Endothelial cell of umbilical vein (primary cell): ENCODE results near the gene TMEM184C. TPM values are rescaled to one million over a fixed set of nuclear protein-coding genes. Genes with fewer than 3 reads are reported as not detected.

Experiments
- BruUV-seq: library from RNA; stranded (reverse); fragments of 400-500 nt; replicated peaks from 2 replicates; lab custom pipeline; 2021; lab: Mats Ljungman, UMichigan
- CTCF ChIA-PET: fragments of 300-600, 350-600 bp; sonication (Branson Sonifier 250); formaldehyde crosslinking; loops from one replicate; lab custom pipeline; 2021; ENCODE audit warnings: antibody characterized with exemption, inconsistent platforms; lab: Charles Lee
- POLR2A ChIA-PET: fragments of 300-600, 350-600 bp; sonication (Branson Sonifier 250); formaldehyde crosslinking; loops from one replicate; lab custom pipeline; 2021; ENCODE audit warnings: antibody characterized with exemption, inconsistent platforms; lab: Charles Lee
- DNase-seq: peaks from one replicate; pipeline ENCODE4 v3.0.0-alpha.2; 2011; ENCODE audit warnings: low read depth, low spot score
- FAIRE-seq: peaks from 2 replicates; lab custom pipeline; 2011; peaks lifted over from hg19 to GRCh38; lab: Jason Lieb, UNC
- H2AFZ ChIP-seq: 2 replicates; pipeline ENCODE4 v1.6.0; 2012; ENCODE audit warnings: low read depth, low read length, control low read depth, inconsistent platforms
- H3K27ac ChIP-seq: 2 replicates; pipeline ENCODE4 v1.5.1; 2011; ENCODE audit warnings: low read depth, mild to moderate bottlenecking, control low read depth, low read length, moderate library complexity; ENCODE audit not compliant: insufficient read depth
- H3K27me3 ChIP-seq, 2 experiments: 2 replicates each; pipeline versions ENCODE4 v1.6.0 to v1.6.1; 2011; ENCODE audit warnings: low read length in 2 of 2, mixed read lengths in 1 of 2; ENCODE audit not compliant: control insufficient read depth in 2 of 2, insufficient read depth in 2 of 2
- H3K36me3 ChIP-seq, 2 experiments: 2 replicates in 1 of 2; 3 replicates in 1 of 2; pipeline ENCODE4 v1.5.1; 2011; ENCODE audit warnings: low read length in 2 of 2, mild to moderate bottlenecking in 1 of 2, moderate library complexity in 1 of 2; ENCODE audit not compliant: control insufficient read depth in 2 of 2, insufficient read depth in 2 of 2; ENCODE audit errors: extremely low read depth in 1 of 2
- H3K4me1 ChIP-seq: 3 replicates; pipeline ENCODE4 v1.5.1; 2011; ENCODE audit warnings: mild to moderate bottlenecking, low read length; ENCODE audit not compliant: control insufficient read depth, insufficient read depth; ENCODE audit errors: extremely low read depth
- H3K4me2 ChIP-seq: 2 replicates; pipeline ENCODE4 v1.6.1; 2011; ENCODE audit warnings: low read length, control low read depth, mixed read lengths; ENCODE audit not compliant: insufficient read depth
- H3K4me3 ChIP-seq, 3 experiments: fragments of 200-600 bp in 1 of 3; sonication (generic), shearing (Covaris generic) in 1 of 3; replicated peaks in 1 of 3; 2 replicates each; pipeline ENCODE4 v1.5.1; 2011 to 2016; ENCODE audit warnings: control low read depth in 3 of 3, low read length in 3 of 3, mild to moderate bottlenecking in 2 of 3, inconsistent platforms in 1 of 3, low read depth in 1 of 3, moderate library complexity in 1 of 3; ENCODE audit not compliant: insufficient read depth in 1 of 3
- H3K79me2 ChIP-seq: 2 replicates; pipeline ENCODE4 v1.6.0; 2012; ENCODE audit warnings: low read length, inconsistent platforms; ENCODE audit not compliant: control insufficient read depth, insufficient read depth
- H3K9ac ChIP-seq: replicated peaks from 2 replicates; pipeline ENCODE3; 2011; ENCODE audit warnings: low read length, control low read depth; ENCODE audit not compliant: insufficient read depth; ENCODE audit errors: extremely low read depth
- H3K9me1 ChIP-seq: replicated peaks from 3 replicates; pipeline ENCODE4 v1.6.0; 2011; ENCODE audit warnings: mild to moderate bottlenecking, low read length; ENCODE audit not compliant: control insufficient read depth, insufficient read depth; ENCODE audit errors: extremely low read depth
- H3K9me3 ChIP-seq: replicated peaks from 2 replicates; pipeline ENCODE4 v1.5.1; 2012; ENCODE audit warnings: low read length, inconsistent platforms; ENCODE audit not compliant: control insufficient read depth, insufficient read depth
- H4K20me1 ChIP-seq: replicated peaks from 2 replicates; pipeline ENCODE3; 2011; ENCODE audit warnings: mild to moderate bottlenecking, low read length; ENCODE audit not compliant: control insufficient read depth, insufficient read depth; ENCODE audit errors: extremely low read depth
- CTCF ChIP-seq, 2 donors: IDR thresholded peaks; 1 replicate in 1 of 2; 2 replicates in 1 of 2; pipeline ENCODE4 v1.5.1; 2011; ENCODE audit warnings: low read length in 2 of 2, mild to moderate bottlenecking in 2 of 2, moderate library complexity in 2 of 2, control low read depth in 1 of 2, inconsistent platforms in 1 of 2, low read depth in 1 of 2; ENCODE audit not compliant: insufficient read depth in 1 of 2; ENCODE audit errors: extremely low read depth in 1 of 2
- EZH2 ChIP-seq: IDR thresholded peaks from 2 replicates; pipeline ENCODE4 v1.6.1; 2012; ENCODE audit warnings: borderline replicate concordance, low read depth, mild to moderate bottlenecking, moderate library complexity, low read length, inconsistent platforms; ENCODE audit not compliant: severe bottlenecking
- FOS ChIP-seq: IDR thresholded peaks from 2 replicates; pipeline ENCODE4 v1.6.1; 2011; ENCODE audit warnings: mild to moderate bottlenecking, low read length, moderate library complexity, borderline replicate concordance; ENCODE audit not compliant: insufficient read depth
- GATA2 ChIP-seq: IDR thresholded peaks from 2 replicates; pipeline ENCODE4 v1.7.0; 2011; ENCODE audit warnings: low read depth, mild to moderate bottlenecking, moderate library complexity, mixed read lengths, low read length; ENCODE audit not compliant: insufficient read length, insufficient read depth
- JUN ChIP-seq: IDR thresholded peaks from 2 replicates; pipeline ENCODE4 v1.6.1; 2011; ENCODE audit warnings: borderline replicate concordance, low read depth; ENCODE audit not compliant: insufficient read length, insufficient read depth
- MAX ChIP-seq: IDR thresholded peaks from 2 replicates; pipeline ENCODE4 v1.6.1; 2011; ENCODE audit not compliant: insufficient read depth, insufficient read length
- MYC ChIP-seq: IDR thresholded peaks from one replicate; pipeline ENCODE4 v1.6.1; 2011; ENCODE audit warnings: mild to moderate bottlenecking, low read depth, low read length
- POLR2A ChIP-seq: IDR thresholded peaks from 2 replicates; pipeline ENCODE4 v1.6.1; 2012; ENCODE audit warnings: low read depth, mild to moderate bottlenecking, control low read depth, low read length
- POLR2AphosphoS5 ChIP-seq: IDR thresholded peaks from 2 replicates; pipeline ENCODE4 v1.6.1; 2012; ENCODE audit warnings: low read depth, mild to moderate bottlenecking, control low read depth, low read length, moderate library complexity; ENCODE audit not compliant: insufficient read depth
- dilution Hi-C: fragments of 300-500 bp; cut with MboI; formaldehyde crosslinking; loops from one replicate; pipeline ENCODE4 v1.15.0; 2019; ENCODE audit warnings: low sequenced_read_pairs; ENCODE audit not compliant: extremely low pct_ligation_motif_present
- intact Hi-C: fragments of 100-400 bp; cut with micrococcal nuclease; formaldehyde crosslinking; loops from one replicate; pipeline ENCODE4 v1.10.0; 2022
- polyA plus RNA-seq, 4 experiments: library from polyadenylated mRNA; depleted of rRNA in 3 of 4; stranded (reverse) in 3 of 4; unstranded in 1 of 4; fragments of >200 nt; gene quantifications; 2 replicates each; pipeline versions ENCODE4 v1.2.1 to v1.2.3, GENCODE V29; 2011 to 2012; ENCODE audit warnings: missing spikeins in 1 of 4
- total RNA-seq: library from RNA; stranded (reverse); gene quantifications from 2 replicates; pipeline ENCODE4 v1.2.3, GENCODE V29; 2021

The TMEM184C gene
- total and polyA plus RNA-seq, 2 donors (not counting 3 experiments of a cell fraction or from before 2014, with no cell fraction given): 10.3 to 29.2 TPM

- FAIRE-seq (no peak), DNase-seq (no peak)
- Histone ChIP-seq H3K9me1 (no peaks in the 10 kb centered on the region), H2AFZ (no peak overlapping the region), H4K20me1 (no peaks in the 10 kb centered on the region), H3K79me2 (no peaks in the 10 kb centered on the region), H3K4me2 (no peak overlapping the region), H3K27me3 (no peaks in the 10 kb centered on the region), H3K27ac (no peak overlapping the region), H3K4me3 (no peak overlapping the region), H3K36me3 (no peaks in the 10 kb centered on the region), H3K9ac (no peak overlapping the region), H3K9me3 (no peaks in the 10 kb centered on the region), H3K4me1 (no peaks in the 10 kb centered on the region)
- dilution Hi-C loops: no loop called here
- ChIA-PET CTCF (interaction anchor here (1.0 to 5.7 kb wide), 3 partner anchors 68 to 490 kb away, joined by 3 to 233 read pairs (median 125); no protein-coding TSS in a partner anchor), POLR2A (no interaction called here)
- intact Hi-C loops: no loop called here
- no TSS peak for BruUV-seq
- TF ChIP-seq POLR2A (no peak), MYC (no peak), CTCF (IDR thresholded peaks at IDR 0.05; ENCODE audit: extremely low read depth in 1 of 2, insufficient read depth in 1 of 2, low read depth in 1 of 2, low read length in 2 of 2) (no peak), POLR2AphosphoS5 (no peak), GATA2 (no peak), MAX (no peak), EZH2 (no peak), JUN (no peak), FOS (no peak)
Observed at GRCh38 chr4:147587041-147587440, 30.2 kb upstream of the TMEM184C start.
